Ectodermal cell (in vitro differentiated cells): ENCODE measurements around the gene ADCY5.

Experiments used
- H3K27ac ChIP-seq: 2 replicates; pipeline ENCODE4 v1.7.0; 2013; ENCODE audit warnings: mild to moderate bottlenecking, low read depth, low read length; ENCODE audit not compliant: insufficient read depth, poor library complexity, severe bottlenecking
- H3K27me3 ChIP-seq: 2 replicates; pipeline ENCODE4 v1.7.0; 2013; ENCODE audit warnings: mild to moderate bottlenecking, low read length; ENCODE audit not compliant: insufficient read depth, control insufficient read depth, poor library complexity, severe bottlenecking
- H3K36me3 ChIP-seq: one replicate; pipeline ENCODE4 v1.7.0; 2013; ENCODE audit warnings: low read length; ENCODE audit not compliant: control insufficient read depth, insufficient read depth
- H3K4me1 ChIP-seq: one replicate; pipeline ENCODE4 v1.7.0; 2013; ENCODE audit warnings: low read length; ENCODE audit not compliant: control insufficient read depth, insufficient read depth
- H3K4me3 ChIP-seq: 2 replicates; pipeline ENCODE4 v1.7.0; 2013; ENCODE audit warnings: low read depth, low read length, control low read depth; ENCODE audit not compliant: insufficient read depth
- H3K9me3 ChIP-seq: 2 replicates; pipeline ENCODE4 v1.7.0; 2013; ENCODE audit warnings: mild to moderate bottlenecking, low read length, moderate library complexity; ENCODE audit not compliant: control insufficient read depth
- WGBS, 2 experiments: methylation state at CpG; one replicate each; pipeline ENCODE4 v1.1.7; 2013; ENCODE audit warnings: missing lambda C conversion rate in 2 of 2; 5-methylcytosine and 5-hydroxymethylcytosine counted together

Gene ADCY5

DNA sequence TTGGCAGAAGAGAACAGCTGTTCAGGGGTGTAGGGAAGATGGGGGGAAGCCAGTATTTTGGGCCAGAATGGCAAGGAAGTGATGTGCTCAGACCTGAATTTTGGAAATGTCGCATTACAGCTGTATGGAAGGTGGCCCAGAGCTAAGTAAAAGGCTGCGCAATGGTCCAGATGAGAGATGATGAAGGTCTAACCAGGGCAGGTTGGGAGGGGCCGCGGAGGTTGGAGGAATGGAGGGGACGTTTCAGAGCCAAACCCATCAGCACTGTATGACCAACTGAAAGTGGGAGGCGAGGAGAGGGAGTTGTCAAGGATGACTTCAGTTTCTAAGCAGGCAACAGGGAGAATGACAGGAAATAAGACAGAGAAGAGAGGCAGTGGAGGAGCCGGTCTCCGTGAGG, 60.8 kb downstream of the ADCY5 start:
- Histone ChIP-seq H3K27me3 (no peaks in the 10 kb centered on the region), H3K27ac (no peak overlapping the region), H3K4me1 (peaks cover 19% of the 10 kb centered on the region), H3K9me3 (no peaks in the 10 kb centered on the region), H3K4me3 (no peak overlapping the region), H3K36me3 (no peaks in the 10 kb centered on the region)
- WGBS, 2 experiments = 92 to 94% methylated on average over 8 of the region's 8 CpGs

DNA sequence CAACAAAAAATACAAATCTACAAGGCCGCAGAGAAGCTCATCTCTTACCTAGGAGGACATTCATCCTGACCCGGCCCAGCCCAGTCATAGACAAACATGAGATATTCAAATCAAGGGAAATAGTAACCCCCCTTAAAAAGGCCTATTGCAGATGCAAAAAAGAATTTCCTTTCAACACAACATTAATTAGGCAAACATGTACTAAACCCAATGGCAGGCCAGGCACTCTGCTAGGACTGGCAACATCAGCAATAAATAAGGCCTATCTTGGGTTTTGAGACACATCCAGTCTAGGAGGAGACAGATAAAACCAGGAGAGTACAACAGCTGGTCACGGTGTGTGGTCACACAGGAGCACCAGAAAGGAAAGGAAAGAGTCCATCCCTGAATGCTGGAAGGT, 61.4 kb downstream of the ADCY5 start:
- Histone ChIP-seq H3K27ac (no peak overlapping the region), H3K36me3 (no peaks in the 10 kb centered on the region), H3K27me3 (no peaks in the 10 kb centered on the region), H3K9me3 (no peaks in the 10 kb centered on the region), H3K4me3 (no peak overlapping the region), H3K4me1 (peaks cover 18% of the 10 kb centered on the region)
- WGBS, 2 experiments = 89 to 90% methylated on average over 3 of the region's 3 CpGs

DNA sequence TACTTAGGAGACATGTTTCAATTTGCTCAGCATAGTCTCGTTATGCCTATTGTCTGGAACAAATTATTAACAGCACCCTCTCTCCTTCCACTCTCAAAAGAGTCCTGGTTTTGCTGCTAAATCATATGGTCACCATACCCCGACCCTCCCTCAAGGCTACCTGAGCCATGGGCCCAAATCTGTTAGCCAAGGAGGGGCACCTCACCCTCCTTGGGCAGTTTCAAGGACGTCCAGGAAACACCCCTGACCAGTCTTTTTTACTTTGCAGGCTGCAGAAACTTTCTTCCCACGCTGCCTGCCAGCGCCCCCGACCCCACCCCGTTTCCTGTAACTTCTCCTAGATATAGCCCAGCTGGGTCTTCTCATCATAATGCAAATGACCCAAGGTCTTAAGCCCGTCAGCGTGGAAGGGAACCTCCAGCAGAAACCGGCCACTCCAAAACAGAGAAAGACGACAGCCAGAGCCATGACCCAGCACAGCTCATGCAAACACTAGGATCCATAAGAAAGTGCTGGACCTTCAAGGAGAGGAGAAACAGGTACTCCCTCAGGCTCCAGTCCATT, 62.3 kb downstream of the ADCY5 start:
- 56 to 59% methylated on average over 11 of the region's 11 CpGs for WGBS, 2 experiments
- Histone ChIP-seq H3K36me3 (no peaks in the 10 kb centered on the region), H3K4me1 (peaks cover 16% of the 10 kb centered on the region), H3K27ac (no peak overlapping the region), H3K4me3 (no peak overlapping the region), H3K27me3 (no peaks in the 10 kb centered on the region), H3K9me3 (no peaks in the 10 kb centered on the region)

DNA sequence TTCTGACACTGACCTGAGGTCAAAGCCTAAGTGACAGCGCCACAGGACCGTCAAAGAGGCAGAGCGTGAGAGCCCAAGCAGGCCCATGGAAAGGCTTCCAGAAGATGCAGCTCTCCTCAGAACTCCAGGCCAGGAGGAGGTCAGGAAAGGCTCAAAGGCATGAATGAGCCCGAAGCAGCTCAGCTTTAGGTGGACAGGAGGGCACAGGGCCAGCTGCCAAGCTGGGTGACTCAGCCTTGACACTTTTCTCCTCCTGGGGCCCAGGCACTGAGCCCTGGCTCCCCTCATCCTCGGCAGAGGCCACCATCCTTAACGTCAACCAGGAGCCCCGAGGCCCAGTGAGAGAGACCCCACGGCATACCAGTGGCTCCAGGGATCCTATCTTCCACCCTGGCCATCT, 62.9 kb downstream of the ADCY5 start:
- no peaks in the 10 kb centered on the region for H3K9me3 ChIP-seq
- H3K36me3 ChIP-seq = no peaks in the 10 kb centered on the region
- H3K4me3 ChIP-seq = no peak overlapping the region
- peaks cover 16% of the 10 kb centered on the region for H3K4me1 ChIP-seq
- no peaks in the 10 kb centered on the region for H3K27me3 ChIP-seq
- WGBS, 2 experiments = 82% methylated on average over 8 of the region's 8 CpGs
- H3K27ac ChIP-seq = no peak overlapping the region

DNA sequence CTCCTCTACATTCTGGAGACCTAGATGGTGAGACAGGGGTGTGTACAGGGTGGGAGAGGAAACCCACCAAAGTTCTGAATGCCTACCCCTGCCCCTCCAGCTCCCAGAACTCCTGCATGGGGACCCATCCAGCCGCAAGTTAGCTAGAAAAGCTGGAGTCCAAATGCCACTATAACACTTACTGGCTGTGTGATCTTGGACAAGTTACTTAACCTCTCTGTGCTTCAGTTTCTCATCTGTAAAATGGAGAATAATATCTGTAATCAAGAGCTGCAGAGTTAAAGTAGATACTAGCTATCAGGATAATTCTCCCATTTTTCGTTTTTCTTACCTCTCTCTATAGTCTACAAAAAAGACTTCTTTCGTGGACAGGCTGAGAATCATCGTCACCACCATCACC, 63.4 kb downstream of the ADCY5 start:
- Histone ChIP-seq H3K36me3 (no peaks in the 10 kb centered on the region), H3K4me3 (no peak overlapping the region), H3K9me3 (no peaks in the 10 kb centered on the region), H3K27me3 (no peaks in the 10 kb centered on the region), H3K27ac (no peak overlapping the region), H3K4me1 (peaks cover 16% of the 10 kb centered on the region)
- WGBS, 2 experiments = 93 to 96% methylated on average over 4 of the region's 4 CpGs

DNA sequence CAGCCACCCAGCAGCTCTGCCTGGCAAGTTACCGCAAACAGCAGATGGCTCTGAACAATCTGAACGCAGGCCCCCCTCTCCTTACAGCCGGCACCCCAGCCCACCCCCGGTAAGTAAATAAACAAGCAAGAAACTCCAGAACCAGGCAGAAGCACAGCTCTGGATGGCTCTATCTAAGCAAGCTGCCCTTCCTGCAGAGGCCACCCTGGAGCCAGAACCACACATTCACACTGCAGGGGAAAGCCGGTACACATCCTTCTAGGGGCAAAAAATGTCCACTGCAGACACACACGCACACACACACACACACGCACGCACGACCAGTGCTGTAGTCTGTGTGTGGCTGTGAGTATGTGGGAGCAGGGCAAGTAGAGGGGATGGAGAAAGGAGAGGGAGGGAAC, 63.9 kb downstream of the ADCY5 start:
- H3K4me1 ChIP-seq = peaks cover 16% of the 10 kb centered on the region
- H3K27me3 ChIP-seq = no peaks in the 10 kb centered on the region
- 81 to 82% methylated on average over 5 of the region's 9 CpGs for whole genome bisulfite sequencing, 2 experiments
- H3K27ac ChIP-seq = no peak overlapping the region
- H3K9me3 ChIP-seq = no peaks in the 10 kb centered on the region
- H3K36me3 ChIP-seq = no peaks in the 10 kb centered on the region
- no peak overlapping the region for H3K4me3 ChIP-seq

GRCh38 chr3:123384256-123384655, 64.6 kb downstream of the ADCY5 start:
- no peaks in the 10 kb centered on the region for H3K27me3 ChIP-seq
- 92 to 95% methylated on average over 8 of the region's 8 CpGs for WGBS, 2 experiments
- H3K4me3 ChIP-seq = no peak overlapping the region
- H3K4me1 ChIP-seq = peaks cover 16% of the 10 kb centered on the region
- no peaks in the 10 kb centered on the region for H3K9me3 ChIP-seq
- no peak overlapping the region for H3K27ac ChIP-seq
- H3K36me3 ChIP-seq = no peaks in the 10 kb centered on the region

DNA sequence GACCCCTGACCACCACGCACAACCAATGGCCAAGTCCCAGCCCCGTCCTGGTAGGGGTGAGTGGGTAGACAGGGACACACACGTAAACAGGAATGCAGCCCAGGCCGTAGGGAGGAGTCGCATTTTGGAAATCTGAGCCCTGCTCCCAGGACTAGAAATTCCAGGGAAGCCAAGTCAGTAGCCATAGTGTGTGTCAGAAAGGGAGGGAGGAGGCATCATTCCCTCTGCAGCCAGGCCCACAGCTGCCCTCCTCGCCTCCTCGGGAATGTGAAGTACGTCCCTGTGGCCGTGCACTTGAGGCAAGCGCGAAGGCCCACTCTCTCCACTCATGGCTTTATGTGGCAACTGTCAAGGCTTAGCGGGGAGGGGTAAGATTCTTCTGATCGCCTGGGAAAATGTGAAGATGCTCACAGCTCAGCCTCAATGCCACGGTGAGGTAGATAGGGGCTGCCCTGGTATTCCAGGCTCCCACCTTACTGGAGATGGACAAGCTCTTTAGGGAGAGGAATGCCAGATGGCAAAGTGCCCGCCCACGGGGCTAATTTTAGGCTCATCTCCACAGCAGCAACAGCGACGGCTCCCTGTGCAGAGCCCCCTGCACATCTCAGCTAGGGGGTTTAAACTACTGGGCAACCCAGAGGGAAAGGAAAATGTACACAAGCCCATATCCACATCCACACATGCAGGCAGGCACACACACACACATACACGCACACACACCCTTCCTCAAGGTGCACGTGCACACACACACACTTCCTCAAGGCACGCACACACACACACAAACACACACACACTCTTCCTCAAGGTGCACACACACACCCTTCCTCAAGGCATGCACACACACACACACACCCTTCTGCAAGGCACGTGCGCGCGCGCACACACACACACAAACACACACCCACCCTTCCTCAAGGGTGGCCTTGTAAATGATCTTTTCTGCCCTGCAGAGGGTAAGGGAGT, 65.5 kb downstream of the ADCY5 start:
- H3K4me1 ChIP-seq = peaks cover 16% of the 10 kb centered on the region
- no peaks in the 10 kb centered on the region for H3K9me3 ChIP-seq
- 70 to 73% methylated on average over 26 of the region's 26 CpGs for WGBS, 2 experiments
- no peak overlapping the region for H3K4me3 ChIP-seq
- no peaks in the 10 kb centered on the region for H3K36me3 ChIP-seq
- no peak overlapping the region for H3K27ac ChIP-seq
- no peaks in the 10 kb centered on the region for H3K27me3 ChIP-seq

GRCh38 chr3:123380261-123380660, 68.6 kb downstream of the ADCY5 start:
- Histone ChIP-seq H3K4me1 (peaks cover 12% of the 10 kb centered on the region), H3K27me3 (no peaks in the 10 kb centered on the region), H3K27ac (no peak overlapping the region), H3K4me3 (no peak overlapping the region), H3K36me3 (no peaks in the 10 kb centered on the region), H3K9me3 (no peaks in the 10 kb centered on the region)
- 74 to 84% methylated on average over 3 of the region's 3 CpGs for WGBS, 2 experiments

GRCh38 chr3:123379041-123379830, 69.7 kb downstream of the ADCY5 start:
- Histone ChIP-seq H3K27ac (no peak overlapping the region), H3K4me1 (peaks cover 12% of the 10 kb centered on the region), H3K36me3 (no peaks in the 10 kb centered on the region), H3K9me3 (no peaks in the 10 kb centered on the region), H3K27me3 (no peaks in the 10 kb centered on the region), H3K4me3 (no peak overlapping the region)
- 89 to 95% methylated on average over 11 of the region's 11 CpGs for WGBS, 2 experiments
